HG03439 (cell line): Measurements from ENCODE around the gene DYSF.
"Not testable (repeated sequence)": the region's sequence is repeated elsewhere in the genome, so short reads cannot be mapped to it uniquely, and the experiment has no call there.

Experiments
- ATAC-seq: cut with Tn5 transposase; IDR thresholded peaks from one replicate; pipeline ENCODE4 v1.9.1; 2021; ENCODE audit warnings: mild to moderate bottlenecking, moderate library complexity; ENCODE audit not compliant: unreplicated experiment

DYSF gene

DNA sequence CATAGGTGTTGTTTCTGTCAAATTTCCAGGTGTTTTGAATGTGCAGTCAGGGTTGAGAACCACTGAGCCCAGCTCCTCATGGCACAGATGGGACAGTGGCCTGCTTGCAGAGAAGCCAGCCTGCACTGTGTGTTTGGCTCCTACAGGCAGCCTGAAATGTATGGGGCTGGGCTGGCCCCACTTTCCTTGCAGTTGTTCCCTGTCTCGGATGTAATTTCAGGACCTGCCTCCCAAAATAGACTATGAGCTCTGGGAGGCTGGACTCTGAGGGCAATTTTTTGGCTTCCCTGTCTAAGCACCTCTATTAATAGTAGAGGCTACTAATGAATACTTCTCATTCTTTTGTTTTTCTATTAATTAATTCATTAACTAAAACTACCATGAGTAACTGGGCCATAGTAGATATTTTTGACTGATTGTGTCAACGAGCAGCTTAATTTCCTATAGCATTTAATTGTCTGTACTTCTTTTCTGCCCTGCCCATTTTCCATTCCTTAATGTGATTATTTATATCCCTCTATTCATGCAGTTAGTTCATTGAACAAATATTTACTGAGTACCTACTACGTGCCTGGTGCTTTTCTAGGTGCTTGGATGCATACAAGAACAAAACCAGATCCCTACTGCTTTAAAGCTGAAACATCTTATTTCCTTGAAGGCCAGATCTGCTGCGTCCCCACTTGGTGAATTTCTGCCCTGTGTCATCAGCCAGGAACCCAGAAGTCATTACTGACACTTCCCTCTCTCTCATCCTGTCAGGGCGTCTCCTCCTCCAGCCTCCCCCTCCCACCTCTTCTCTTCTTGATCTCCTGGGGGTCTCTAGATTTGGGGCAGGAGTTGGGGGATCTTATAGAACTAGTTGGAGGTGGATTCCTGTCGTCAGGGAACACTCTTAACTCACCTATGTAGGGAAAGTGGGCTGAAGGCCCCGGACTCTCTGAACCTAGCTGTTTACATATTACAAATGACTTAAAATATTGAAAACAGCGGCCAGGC, 16.3 kb downstream of the DYSF start:
- no peak for ATAC-seq

DNA sequence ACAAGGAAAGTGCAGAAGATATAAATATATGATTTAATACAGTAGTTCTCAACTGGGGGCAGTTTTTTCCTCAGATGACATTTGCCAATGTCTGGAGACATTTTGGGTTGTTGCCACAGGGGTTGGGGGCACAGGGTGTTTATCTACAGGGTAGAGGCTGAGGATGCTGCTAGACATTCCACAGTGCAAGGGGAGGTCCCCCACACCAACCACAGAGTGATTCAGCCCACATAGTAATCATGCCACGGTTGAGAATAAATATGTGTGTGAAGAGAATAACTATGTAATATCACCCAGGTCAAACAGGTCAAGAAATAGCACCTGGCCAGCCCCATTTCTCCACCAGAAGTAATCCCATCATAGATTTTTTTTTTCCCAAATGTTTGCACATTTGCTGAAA, 17.9 kb downstream of the DYSF start:
- ATAC-seq: no peak

DNA sequence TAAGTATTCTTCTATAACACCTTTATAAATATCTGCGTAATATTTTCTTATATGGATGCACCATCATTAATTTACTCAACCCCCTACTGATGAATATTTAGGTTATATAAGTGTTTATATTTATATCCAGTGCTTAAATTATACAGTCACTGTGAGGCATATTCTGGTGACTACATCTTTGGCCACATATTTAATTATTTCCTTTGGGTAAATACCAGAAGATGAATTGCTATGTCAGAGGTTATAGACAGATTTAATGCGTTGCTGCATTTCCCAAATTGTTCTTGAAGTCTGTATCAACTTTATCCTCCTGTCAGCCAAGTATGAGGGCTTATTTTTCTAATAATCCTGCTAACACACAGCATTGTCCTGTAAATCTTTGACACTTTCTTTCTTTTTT, 18.7 kb downstream of the DYSF start:
- ATAC-seq: no peak

DNA sequence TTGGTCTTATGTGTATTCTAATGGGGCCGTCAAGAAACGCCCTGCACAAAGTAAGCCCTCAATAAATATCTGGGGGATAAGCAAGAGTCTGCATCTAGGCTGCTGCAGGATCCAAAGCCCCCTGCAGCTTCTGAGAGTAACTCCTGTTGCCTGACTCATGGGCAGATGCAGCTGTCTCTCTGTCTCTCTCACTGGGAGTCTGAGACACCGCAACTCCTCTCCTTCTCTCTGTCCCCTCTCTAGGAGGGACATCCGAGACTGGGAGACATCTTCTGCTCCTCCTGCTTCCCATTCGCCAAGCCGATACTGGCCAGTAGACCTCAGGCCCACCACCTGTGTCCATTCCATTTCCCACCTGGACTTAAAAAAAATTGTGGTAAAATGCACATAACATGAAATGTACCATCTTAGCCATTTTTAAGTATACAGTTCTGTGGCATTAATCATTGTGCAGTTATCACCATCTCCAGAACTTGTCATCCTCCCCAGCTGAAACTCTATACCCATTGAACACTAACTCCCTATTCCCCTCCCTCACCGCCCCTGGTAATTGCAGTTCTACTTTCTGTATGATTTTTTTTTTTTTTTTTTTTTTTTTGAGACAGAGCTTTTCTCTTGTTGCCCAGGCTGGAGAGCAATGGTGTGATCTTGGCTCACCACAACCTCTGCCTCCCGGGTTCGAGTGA, 20.1 kb downstream of the DYSF start:
- ATAC-seq: no peak

DNA sequence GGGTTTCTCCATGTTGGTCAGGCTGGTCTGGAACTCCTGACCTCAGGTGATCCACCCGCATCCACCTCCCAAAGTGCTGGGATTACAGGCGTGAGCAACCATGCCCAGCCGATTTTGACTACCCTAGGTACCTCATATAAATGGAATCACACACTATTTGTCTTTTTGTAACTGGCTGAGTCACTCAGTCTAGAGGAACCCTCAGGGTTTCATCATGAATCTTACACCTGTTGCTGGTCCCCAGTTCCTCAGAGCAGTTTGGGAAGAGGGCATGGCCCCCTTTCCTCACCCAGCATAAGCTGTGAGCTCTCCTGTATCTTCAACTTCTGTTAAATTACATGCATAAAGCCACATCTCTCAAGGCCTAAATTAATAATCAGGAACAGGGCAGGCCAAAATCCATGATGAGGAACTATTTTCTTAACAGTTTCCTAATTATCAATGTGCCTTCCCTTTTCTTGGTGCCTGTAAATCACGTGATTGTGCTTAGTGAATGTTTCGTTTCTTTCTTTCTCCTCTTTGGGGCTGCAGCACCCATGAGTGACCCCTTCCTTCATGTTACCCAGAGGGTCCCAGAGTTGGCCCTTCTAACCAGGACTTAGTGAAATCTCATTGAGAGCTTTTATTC, 20.9 kb downstream of the DYSF start:
- ATAC-seq: no peak

DNA sequence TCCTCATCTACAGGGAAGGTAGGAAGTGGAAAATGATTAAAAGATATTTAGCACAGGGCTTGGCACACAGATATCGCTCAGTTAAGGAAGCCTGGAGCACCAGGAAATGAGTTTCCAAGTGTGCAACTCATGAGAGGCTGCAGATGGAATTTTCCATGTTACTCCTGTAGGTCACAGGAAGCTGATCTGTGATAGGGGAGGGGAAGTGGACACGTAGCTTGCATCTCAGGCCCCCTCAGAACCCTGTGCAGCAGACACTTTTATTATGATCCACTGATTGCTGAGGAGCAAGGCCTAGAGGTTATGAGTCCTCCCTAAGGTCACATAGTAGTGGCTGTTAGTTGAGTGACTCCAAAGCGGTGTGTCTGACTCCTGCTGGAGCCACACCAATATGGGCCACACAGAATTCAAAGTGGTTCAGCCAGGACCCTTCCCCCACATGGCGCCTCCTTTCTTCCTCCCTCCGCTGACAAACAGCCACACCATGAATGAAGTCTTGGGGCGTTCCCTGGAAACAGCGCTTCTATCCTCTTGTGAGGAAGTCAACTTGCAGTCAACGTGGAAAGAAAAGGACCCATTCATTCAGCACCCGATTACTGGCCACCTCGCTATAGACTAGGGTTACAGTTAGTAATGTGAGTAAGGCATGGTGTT, 21.5 kb downstream of the DYSF start:
- ATAC-seq: no peak

GRCh38 chr2:71476495-71476894, 23.1 kb downstream of the DYSF start:
- no peak for ATAC-seq

GRCh38 chr2:71477231-71477691, 23.9 kb downstream of the DYSF start:
- ATAC-seq: no peak

GRCh38 chr2:71478806-71479205, 25.4 kb downstream of the DYSF start:
- ATAC-seq: no peak

- ATAC-seq: no peak
Observed at GRCh38 chr2:71479261-71479660, 25.9 kb downstream of the DYSF start.

DNA sequence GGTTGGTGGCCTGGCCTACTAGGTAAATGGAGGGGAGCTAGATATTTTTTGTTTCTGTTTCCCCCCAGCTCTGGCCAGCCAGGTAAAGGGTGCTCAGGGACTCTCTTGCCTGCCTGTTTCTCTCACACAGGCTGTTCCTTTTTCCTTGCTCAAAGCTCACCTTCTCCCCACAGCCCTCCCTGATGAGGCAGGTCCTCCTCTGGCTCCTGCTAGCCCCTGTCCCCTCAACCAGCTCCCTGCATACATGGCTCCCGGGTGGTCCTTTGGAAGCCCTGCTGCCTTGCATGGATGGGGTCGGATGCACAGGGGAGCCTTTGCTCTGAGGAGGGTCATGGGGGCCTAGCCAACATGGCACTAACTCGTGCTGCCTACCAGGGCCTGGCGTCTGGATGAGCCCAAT, 27.8 kb downstream of the DYSF start:
- ATAC-seq: no peak

DNA sequence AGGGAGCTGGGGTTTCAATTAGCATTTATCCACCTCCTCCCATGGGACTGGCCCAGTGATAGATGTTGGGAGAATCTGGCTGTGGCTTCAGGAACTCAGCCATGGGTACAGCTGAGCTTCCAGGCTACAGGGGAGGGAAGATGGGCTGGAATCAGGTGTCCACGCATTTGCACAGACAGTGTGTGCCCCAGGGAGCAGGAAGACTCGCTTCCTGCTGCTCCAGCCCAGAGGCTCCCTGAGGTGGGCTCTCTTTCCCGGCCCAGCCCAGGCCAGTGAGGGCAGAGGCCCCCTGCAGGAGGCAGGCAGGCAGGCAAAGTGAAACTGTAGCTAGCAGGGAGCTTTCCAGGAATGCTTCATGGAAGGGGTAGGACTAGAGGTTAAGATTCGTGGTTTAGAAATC, 28.7 kb downstream of the DYSF start:
- ATAC-seq: no peak

DNA sequence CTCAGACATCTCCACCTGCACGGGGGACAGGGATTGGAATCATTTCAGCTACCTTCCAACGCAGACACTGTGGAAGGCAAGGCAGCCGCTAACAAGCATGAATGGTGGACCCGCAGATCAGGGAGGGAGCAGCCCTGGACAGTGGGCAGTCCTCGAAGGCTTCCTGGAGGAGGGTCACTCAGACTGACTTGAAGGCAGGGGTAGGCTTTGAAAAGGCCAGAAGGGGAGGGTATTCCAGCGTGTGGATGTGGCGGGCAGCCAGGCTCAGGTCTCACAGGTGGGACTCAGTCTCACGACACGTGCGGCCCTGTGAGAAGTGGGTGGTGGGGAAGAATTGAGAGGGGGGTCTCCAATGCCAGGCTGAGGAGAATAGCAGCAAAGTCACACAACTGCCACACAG, 29.9 kb downstream of the DYSF start:
- ATAC-seq: no peak

- ATAC-seq: no peak
Observed at GRCh38 chr2:71484354-71484753, 31.0 kb downstream of the DYSF start.

DNA sequence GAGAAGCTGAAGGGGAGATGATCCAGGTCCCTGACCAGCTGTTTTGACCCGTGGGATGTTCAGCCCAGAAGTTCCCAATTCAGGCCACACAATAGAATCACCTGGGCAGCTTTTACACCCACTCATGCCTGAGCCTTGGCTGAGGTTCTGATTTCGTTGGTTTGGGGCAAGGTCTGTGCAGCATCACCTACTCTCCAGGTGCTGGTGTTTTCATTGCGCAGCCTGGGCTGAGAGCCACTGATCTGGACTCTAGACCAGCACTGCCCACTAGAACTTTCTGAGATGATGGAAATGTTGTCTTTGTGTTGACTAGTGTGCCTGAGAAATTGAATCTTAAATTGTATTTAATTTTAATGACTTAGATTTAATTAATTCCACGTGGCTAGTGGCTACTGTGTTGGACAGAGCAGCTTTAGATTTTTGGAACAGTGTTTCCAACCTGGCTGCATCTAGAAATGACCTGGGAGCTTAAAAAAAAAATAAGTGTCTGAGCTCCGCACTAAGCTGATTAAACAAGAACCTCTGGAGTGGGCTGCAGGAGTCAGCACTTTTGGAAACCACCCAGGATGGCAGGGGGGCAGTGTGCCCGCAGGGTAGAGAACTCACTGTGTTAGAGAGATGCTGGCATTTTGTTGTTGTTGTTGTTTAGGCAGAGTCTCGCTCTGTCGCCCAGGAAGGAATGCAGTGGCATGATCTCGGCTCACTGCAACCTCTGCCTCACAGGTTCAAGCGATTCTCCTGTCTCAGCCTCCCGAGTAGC, 33.7 kb downstream of the DYSF start:
- no peak for ATAC-seq

GRCh38 chr2:71491551-71491950, 38.2 kb downstream of the DYSF start:
- ATAC-seq: not testable (repeated sequence)

DNA sequence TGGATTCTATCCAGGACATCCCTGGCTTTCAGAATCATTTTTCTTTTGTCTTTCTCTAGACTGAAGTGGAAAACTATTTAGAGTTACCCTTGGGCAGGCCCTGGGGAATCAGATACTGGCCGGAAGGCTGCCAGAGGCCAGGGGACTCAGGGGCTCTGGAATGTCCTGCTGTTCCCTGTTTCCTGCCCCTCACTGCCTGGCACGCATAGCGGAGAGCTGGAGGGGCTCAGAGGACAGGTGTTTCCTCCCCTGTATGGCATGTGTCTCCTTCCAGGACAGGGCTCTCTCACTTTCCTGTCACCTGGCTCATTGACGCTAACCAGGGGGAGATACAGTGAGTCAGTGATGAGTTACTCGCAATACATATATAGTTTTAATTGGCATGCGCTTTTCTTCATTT, 38.8 kb downstream of the DYSF start:
- no peak for ATAC-seq

GRCh38 chr2:71494091-71494490, 40.7 kb downstream of the DYSF start:
- ATAC-seq: no peak

- no peak for ATAC-seq
Observed at GRCh38 chr2:71494523-71495155, 41.3 kb downstream of the DYSF start.
